A549 (cell line): ENCODE data around the gene LHFPL5.

Experiments used
- BHLHE40 ChIP-seq: IDR thresholded peaks from 2 replicates; pipeline ENCODE4 v1.6.1; 2012; ENCODE audit warnings: low read depth, low read length, inconsistent platforms
- CTCF ChIP-seq: fragments of >200 bp; sonication (Bioruptor Twin); formaldehyde crosslinking; IDR thresholded peaks from 3 replicates; pipeline ENCODE4 v1.5.1; 2016
- EP300 ChIP-seq, 2 experiments: fragments of >200 bp; sonication (Bioruptor Twin); formaldehyde crosslinking; IDR thresholded peaks; 2 replicates in 1 of 2; 3 replicates in 1 of 2; pipeline ENCODE4 v1.6.1; 2016 to 2017
- KDM5A ChIP-seq: fragments of 200-600 bp; sonication (generic); IDR thresholded peaks from 2 replicates; pipeline ENCODE4 v1.6.1; 2016; ENCODE audit warnings: antibody characterized with exemption, mild to moderate bottlenecking
- RAD21 ChIP-seq, 2 experiments: fragments of >200 bp in 1 of 2; sonication (Bioruptor Twin) in 1 of 2; formaldehyde crosslinking in 1 of 2; IDR thresholded peaks in 1 of 2; conservative IDR thresholded peaks in 1 of 2; 2 replicates in 1 of 2; 3 replicates in 1 of 2; pipeline ENCODE4 v1.6.1; 2012 to 2018; ENCODE audit warnings: inconsistent platforms in 1 of 2
- RCOR1 ChIP-seq: fragments of 150-350 bp; IDR thresholded peaks from 2 replicates; pipeline ENCODE4 v1.6.1; 2014; ENCODE audit warnings: antibody characterized with exemption, low read length, low read depth
- REST ChIP-seq: fragments of 200-600 bp; sonication (generic); IDR thresholded peaks from 2 replicates; pipeline ENCODE4 v1.6.1; 2016; ENCODE audit warnings: antibody characterized with exemption, mild to moderate bottlenecking, moderate library complexity
- RFX5 ChIP-seq: fragments of 450-650 bp; IDR thresholded peaks from 2 replicates; pipeline ENCODE4 v1.7.1; 2014; ENCODE audit warnings: antibody characterized with exemption, mild to moderate bottlenecking, moderate library complexity
- TFCP2L1 ChIP-seq: fragments of 250-450 bp; sonication (Bioruptor Pico); IDR thresholded peaks from 2 replicates; pipeline ENCODE4 v1.5.0; 2021; ENCODE audit warnings: mild to moderate bottlenecking
- ZSCAN20 ChIP-seq: fragments of 250-450 bp; sonication (Bioruptor Pico); IDR thresholded peaks from 2 replicates; pipeline ENCODE4 v1.8.0; 2022; ENCODE audit warnings: mild to moderate bottlenecking, moderate library complexity

GRCh38 chr6:35790683-35791082 is 14.5 kb upstream of the LHFPL5 start:
- no peak for TF ChIP-seq RFX5
- no peak for TF ChIP-seq CTCF
- no peak for TF ChIP-seq RAD21 (conservative IDR thresholded peaks at IDR 0.05 in 1 of 2, IDR thresholded peaks at IDR 0.05 in 1 of 2)
- no peak for TF ChIP-seq REST
- no peak for TF ChIP-seq BHLHE40
- no peak for TF ChIP-seq EP300 (IDR thresholded peaks at IDR 0.05)
- no peak for TF ChIP-seq RCOR1
- no peak for TF ChIP-seq ZSCAN20
- no peak for TF ChIP-seq KDM5A
- TF ChIP-seq TFCP2L1 (CRISPR knock-in tag), result no peak
